HPDE6-E6E7 (cell line): ENCODE data around the gene FOXF1.

Experiments used
- DNase-seq: peaks from one replicate; pipeline ENCODE4 v3.0.0; 2011; ENCODE audit warnings: missing footprints; ENCODE audit errors: extremely low spot score

FOXF1 gene

DNA sequence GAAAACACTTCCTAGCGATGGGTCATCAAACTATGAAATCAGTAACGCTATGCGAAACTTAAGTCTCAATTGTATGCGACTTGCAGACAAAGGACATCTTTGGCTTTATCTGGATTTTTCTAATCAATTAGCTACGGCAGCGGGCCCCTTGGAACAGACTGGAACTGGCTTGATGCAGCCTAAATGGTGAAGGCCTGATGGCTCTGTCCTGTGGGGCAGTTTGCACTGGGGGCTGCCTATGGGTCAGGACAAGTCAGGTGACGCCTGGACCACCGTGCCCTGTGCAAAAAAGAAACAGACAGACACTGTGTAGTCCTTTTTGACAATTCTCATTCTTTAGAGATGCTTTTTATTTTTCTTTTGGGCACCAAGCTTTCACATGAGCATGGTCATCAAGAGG, 22.7 kb downstream of the FOXF1 start:
- DNase-seq, result no peak

DNA sequence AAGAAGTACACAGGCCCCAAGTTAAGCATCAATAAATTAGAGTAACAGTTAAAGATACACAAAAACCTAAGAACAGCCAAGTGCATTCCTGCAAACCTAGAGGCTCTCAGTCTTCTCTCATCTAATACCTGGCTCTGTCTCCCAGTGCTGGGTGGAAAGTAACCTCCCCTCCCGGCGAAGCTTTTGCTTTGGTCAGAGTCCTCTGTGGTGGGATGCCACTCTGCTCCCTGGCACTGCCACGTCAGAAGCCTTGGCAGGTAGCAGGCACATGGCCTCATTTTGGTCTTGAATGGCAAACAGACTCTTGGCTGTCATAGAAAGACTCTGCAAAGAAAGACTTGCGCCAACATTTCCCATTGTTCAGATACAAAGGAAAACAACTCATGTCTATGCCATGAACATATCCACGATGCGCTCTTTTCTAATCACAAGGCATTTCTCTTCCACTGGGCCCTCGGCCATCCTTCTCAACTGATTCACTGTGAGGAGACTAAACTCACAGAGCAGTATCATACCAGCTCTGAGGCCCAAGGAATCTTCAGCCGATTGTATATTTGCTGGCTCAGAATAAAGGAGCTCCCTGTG, 23.5 kb downstream of the FOXF1 start:
- DNase-seq, result no peak

- no peak for DNase-seq
Measured at GRCh38 chr16:86534779-86535615, 24.7 kb downstream of the FOXF1 start.

DNA sequence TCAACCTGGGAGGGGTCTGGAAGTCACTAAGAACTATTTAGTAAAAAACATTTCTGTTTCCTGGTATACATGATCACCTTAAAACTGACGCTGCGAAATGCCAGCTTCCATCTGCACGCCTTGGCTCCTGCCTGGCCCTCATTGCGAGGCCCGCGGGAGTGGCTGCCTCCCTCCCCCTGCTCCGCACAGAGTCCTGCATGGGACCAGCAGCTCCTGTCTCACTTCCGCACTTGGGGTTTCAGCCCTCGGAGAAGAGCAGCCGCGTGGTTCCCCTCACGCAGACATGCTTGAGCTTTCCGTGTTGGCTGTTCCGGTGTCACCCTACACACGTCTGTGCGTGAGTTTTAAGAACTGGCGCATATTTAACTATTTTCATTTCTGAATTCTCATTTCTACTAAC, 26.3 kb downstream of the FOXF1 start:
- DNase-seq, result no peak

- no peak for DNase-seq
Measured at GRCh38 chr16:86537486-86537885, 27.2 kb downstream of the FOXF1 start.

GRCh38 chr16:86538196-86538780, 28.0 kb downstream of the FOXF1 start:
- no peak for DNase-seq

DNA sequence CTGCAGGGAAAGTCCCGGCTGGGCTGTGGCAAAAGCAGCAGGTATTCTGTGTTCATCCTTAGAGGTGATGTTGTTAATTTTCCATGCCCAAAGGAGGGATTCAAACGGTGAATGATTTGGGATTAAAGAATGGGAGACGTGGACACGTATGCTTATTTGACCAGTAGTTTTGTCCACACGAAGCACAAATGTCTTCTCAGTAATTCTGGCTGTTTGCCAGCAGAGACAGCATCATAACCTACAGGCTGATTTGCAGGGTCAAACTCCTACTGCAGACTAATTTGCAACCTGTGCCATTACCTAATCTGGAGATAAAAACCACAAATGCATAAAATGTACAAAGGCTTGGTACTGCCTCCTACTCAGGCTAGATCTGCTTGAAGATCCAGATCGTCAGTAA, 30.6 kb downstream of the FOXF1 start:
- no peak for DNase-seq

GRCh38 chr16:86541560-86541959, 31.2 kb downstream of the FOXF1 start:
- no peak for DNase-seq

DNA sequence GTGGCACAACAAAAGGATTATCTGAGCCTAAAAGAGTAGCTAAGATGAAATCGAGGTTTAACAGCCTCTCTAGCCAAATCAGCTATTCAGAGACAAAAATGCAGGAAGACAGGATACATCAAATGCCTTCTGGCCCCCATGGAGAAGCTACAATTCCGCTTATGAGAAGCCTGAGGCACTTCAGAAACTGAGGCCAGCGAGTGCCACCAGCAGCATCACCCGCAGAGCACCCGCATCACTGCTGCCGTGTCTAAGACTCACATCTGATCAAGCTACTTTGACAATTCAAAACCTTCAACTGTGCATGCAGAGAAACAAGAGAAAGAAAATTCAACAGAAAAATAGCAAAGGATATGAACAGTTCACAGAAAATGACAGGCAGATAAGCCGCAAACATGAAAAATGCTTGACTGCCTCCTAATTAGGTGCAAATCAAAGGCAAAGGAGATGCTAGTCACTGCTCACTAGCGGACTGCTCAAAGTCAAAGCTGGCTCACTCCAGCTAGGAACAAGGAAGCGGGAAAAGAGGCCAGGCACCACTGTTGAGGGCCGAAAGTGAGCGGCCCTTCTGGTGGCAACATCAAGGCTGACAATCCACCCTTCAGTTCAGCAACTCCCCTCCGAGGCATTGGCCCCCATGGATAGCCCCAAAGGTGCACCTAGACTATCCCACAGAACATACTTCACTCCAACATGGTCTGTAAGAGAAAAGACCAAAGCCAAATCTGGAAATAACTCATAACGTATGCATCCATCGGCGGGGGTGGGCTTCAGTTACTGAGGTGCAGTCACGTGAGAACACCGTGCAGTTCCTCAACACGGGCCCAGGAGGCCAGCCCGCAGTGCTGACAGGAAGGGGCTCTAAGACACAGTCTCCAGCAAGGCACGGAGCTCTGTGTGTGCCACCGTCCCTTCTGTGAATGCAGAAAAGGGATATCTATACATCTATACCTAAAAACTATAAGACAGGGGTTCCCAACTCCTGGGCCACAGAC, 32.7 kb downstream of the FOXF1 start:
- no peak for DNase-seq

DNA sequence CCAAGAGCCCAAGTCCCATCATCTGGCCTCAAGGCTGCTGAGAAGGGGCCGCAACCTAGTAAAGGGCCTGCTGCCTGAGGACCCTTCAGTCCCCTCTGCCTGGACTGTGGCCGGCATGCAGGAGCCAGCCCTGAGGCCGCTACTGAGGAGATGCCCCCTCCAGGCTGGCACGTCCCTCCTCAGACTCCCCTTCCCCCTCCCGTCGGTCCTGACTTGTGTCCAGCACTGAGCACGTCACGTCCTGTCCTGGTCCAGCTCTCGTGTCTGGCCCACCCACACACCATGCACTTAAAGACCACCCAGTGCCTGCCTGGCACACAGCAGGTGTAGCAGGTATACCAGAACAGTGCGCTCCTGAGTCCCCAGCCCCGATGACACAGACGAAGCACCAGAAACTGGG, 35.2 kb downstream of the FOXF1 start:
- DNase-seq, result no peak

DNA sequence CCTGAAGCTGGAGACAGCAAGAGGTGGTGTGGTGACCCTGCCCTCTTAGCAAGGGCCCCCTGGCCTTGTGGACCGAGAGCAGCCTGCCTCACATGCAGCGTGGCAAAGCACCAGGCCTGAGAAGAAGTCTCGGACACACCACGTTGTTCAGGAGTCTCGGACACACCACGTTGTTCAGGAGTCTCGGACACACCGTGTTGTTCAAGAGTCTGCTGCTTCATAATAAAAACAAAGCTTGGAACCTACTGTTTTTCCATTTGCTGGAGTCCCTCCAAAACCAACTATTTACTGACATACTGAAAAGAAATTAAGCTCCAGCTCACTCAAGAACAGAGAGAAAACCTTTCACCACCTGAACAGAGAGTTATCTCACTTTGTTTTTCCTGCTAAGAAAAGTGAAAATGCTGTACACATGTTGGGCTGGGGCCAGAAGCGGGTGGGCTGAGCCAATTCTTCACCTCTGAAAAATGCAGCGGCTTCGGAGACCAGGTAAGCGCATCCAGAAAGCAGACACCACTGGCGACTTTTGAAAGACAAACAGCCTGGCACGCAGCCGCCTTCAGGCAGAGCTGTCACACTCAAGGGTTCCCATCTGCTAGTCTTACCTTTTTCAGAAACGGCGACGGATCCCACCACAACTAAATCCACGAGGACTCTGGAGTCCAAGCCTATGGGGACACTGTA, 35.8 kb downstream of the FOXF1 start:
- DNase-seq, result no peak

DNA sequence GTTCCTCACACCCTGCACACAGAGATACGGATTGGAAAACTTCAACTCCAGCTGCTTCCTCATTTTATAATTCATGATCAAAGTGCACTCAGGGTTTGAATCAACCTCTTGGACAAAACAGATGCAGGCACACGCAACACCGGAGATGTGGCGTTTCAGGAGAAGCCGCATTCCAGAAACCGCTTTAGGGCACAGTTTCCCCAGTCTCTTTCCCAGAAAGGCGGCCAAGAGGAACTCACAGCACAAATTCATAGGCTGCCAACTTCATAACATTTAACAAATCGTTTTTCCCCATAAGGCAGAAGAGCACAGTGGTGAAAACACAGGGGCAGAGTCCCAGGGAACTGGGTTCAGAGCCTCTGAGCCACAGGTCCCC, 36.3 kb downstream of the FOXF1 start:
- no peak for DNase-seq

DNA sequence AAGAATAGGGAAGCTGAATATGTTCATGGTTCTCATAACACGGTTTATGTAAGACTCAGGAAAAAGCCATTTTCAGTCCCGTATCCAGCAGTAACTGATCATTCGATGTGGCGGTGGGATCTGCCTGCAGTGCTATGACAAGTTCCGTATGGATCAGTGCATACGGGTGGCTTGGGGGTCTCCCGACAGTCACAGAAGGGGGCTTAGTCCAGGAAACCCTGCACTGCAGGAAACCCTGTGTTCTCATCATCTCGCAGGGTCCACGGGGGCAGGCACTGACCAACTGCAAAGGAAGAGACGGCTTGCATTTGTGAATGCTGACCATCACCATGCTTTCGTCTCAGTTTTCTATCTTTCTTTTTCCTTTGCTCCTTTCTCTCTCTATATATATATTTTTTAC, 37.0 kb downstream of the FOXF1 start:
- no peak for DNase-seq

DNA sequence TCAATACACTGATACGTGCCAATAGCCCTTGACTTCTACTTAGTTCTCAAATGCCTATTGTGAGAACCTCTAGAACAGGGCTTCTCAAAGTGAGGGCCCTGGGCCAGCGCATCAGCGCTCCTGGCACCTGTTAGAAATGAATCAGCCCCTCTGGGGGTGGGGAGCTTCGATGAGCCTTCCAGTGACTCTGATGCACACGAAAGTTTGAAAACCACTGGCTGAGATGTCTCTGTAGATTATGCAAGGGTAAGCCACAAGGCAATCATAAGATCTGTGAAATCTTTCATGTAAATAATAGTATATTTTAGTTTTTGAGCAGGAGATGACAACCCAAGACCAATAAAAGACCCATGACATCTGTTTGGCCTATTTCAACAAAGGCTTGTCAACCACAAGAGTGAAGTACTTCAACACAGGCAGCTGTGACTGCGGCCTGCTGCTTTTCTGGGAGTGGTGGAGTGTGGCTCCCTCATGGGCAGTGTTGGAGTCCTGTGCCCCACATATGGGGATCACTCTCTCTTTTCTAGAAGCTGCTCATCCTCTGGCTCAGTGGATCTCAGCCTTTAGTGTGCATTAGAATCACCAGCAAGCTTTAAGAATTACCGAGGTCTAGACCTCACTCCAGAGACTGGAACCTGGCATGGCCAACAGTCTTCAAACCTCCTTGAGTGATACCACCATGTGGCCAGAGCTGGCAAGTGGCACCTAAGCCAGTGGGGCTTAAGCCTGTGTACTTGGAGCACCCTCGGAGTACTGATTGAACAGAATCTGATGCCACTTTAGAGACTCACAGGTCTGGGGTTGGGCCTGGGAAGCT, 39.0 kb downstream of the FOXF1 start:
- DNase-seq, result no peak

DNA sequence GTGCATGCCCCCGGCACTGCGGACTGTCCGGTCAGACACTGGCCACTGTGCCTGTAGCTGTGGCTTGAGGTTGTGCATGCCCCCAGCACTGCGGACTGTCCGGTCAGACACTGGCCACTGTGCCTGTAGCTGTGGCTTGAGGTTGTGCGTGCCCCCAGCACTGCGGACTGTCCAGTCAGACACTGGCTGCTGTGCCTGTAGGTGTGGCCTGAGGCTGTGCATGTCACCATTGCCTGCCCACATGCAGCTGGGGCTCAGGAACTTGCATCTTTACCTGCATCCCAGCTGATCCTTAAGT, 39.5 kb downstream of the FOXF1 start:
- no peak for DNase-seq

GRCh38 chr16:86550281-86550680, 40.0 kb downstream of the FOXF1 start:
- no peak for DNase-seq

DNA sequence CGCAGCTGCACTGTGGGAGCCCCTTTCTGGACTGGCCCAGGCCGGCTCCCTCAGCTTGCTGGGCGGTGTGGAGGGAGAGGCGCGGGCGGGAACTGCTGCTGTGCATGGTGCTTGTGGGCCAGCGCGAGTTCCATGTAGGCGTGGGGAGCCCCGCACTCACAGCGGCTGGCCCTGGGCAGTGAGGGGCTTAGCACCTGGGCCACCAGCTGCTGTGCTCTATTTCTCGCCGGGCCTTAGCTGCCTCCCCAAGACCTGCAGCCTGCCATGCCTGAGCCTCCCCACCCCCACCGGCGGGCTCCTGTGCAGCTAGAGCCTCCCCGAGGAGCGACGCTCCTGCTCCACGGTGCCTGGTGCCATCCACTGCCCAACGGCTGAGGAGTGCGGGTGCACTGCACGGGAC, 43.0 kb downstream of the FOXF1 start:
- DNase-seq, result no peak

- DNase-seq, result no peak
Measured at GRCh38 chr16:86554599-86554916, 44.2 kb downstream of the FOXF1 start.

DNA sequence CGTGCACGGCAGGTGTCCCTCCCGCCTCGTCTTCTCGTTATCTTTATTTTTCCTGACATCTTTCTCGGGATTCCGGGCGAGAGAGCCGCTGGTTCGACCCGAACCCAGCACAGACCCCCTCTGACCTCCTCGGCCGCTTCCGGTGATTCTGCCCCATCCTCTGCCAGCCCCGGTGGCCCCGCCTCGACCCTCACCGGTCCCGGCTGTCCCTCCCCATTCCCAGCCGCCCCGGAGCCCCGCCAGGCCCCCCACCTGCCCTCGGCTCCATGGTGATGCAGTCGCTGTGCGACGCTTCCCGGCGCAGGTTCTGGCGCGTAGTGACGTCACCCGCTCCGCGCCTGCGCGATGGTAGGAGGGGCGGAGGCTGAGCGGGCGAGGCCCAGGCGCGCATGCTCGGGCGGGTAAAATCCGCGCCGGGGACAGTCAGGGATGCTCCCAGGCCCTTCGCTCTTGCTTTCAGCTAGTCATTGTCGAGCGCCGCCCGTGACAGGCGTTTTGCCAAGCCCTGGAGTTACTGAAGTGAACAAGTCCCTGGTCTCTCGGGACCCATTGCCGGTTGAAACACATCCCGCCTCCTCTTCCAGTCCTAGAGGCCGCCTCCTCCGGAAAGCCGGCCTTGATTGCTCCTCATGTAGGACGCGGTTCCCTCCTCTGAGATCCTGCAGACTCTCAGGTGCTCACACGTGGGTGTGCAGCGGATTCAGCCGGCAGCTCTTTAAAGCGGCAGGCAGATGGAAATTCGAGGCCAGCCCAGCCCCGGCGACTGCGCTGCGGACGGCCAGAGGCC, 44.8 kb downstream of the FOXF1 start, which contains the start of gene MTHFSD:
MTHFSD (minus strand) TSS at position 319 of the 787 bp plus-strand sequence; CDS start at position 268, 51 bp downstream.
- peak; percentile 99 for DNase-seq

DNA sequence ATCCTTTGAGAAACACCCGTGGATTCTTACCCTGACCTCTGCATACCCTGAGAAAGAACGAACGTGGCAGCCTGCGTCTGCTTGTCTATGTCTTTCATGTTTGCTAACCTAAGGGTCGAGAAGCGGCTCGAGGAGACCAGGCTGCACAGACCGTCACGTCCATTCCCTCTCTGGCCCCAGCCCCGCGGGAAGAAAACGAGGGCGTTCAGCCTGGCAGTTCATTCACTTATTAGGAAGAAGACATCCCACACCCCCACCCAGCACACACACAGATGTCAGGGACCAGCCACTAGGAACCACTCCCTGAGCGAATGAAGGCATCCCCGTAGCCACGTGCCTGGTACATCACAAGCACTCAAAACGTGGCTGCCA, 45.4 kb downstream of the FOXF1 start:
- DNase-seq, result no peak
